Activated CD8-positive, alpha-beta memory T cell treated with anti-CD3 and anti-CD28 coated beads for 48 hours (primary cell): ENCODE results near the gene OR9Q2.
"Not testable (repeated sequence)": the region's sequence is repeated elsewhere in the genome, so short reads cannot be mapped to it uniquely, and the experiment has no call there.

Source experiments
- DNase-seq, 3 experiments: peaks; one replicate each; pipeline ENCODE4 v3.0.0-alpha.2; 2020; ENCODE audit warnings: low read depth in 2 of 3, low spot score in 2 of 3

Gene OR9Q2

GRCh38 chr11:58188770-58189169, at the start of gene OR9Q2:
Gene OR9Q2, plus strand, starts transcription at chr11:58189070. Its CDS starts 1,421 bp downstream, at chr11:58190491.
- DNase-seq, result no peak

- no peak for DNase-seq
These were observed 46.1 kb upstream of the OR9Q2 start for GRCh38 chr11:58142761-58143160.

- no peak for DNase-seq
These were observed 36.1 kb upstream of the OR9Q2 start for GRCh38 chr11:58152781-58153180.

GRCh38 chr11:58164389-58164788, 24.5 kb upstream of the OR9Q2 start:
- DNase-seq, result no peak

GRCh38 chr11:58164990-58165389, 23.9 kb upstream of the OR9Q2 start:
- no peak for DNase-seq

- no peak for DNase-seq
These were observed 23.3 kb upstream of the OR9Q2 start for GRCh38 chr11:58165504-58166106.

GRCh38 chr11:58177409-58178054, 11.3 kb upstream of the OR9Q2 start:
- DNase-seq, result no peak

- no peak for DNase-seq
These were observed 10.4 kb upstream of the OR9Q2 start for GRCh38 chr11:58178444-58178843.

GRCh38 chr11:58179648-58180047, 9.2 kb upstream of the OR9Q2 start:
- no peak for DNase-seq

- DNase-seq, result no peak
These were observed 1.9 kb upstream of the OR9Q2 start for GRCh38 chr11:58186938-58187337.

- DNase-seq, result no peak
These were observed 3.4 kb downstream of the OR9Q2 start for GRCh38 chr11:58192229-58192628.

GRCh38 chr11:58193391-58193790, 4.5 kb downstream of the OR9Q2 start:
- no peak for DNase-seq

GRCh38 chr11:58195939-58196338, 7.1 kb downstream of the OR9Q2 start:
- DNase-seq, result no peak

GRCh38 chr11:58199271-58199670, 10.4 kb downstream of the OR9Q2 start:
- no peak for DNase-seq

GRCh38 chr11:58204042-58204441, 15.2 kb downstream of the OR9Q2 start, which contains the start of gene OR1S2:
Gene OR1S2, minus strand, starts transcription at chr11:58204142. Its CDS starts 0 bp downstream, at chr11:58204142.
- no peak for DNase-seq

- DNase-seq, result not testable (repeated sequence)
These were observed 23.6 kb downstream of the OR9Q2 start, which contains the start of gene OR1S1 for GRCh38 chr11:58212420-58212819. Gene OR1S1, plus strand, starts transcription at chr11:58212720.

- DNase-seq, result no peak
These were observed 27.6 kb downstream of the OR9Q2 start for GRCh38 chr11:58216476-58216875.

GRCh38 chr11:58222721-58223120, 33.9 kb downstream of the OR9Q2 start:
- DNase-seq, result no peak

- no peak for DNase-seq
These were observed 39.2 kb downstream of the OR9Q2 start for GRCh38 chr11:58227956-58228615.
